Endothelial cell of umbilical vein (primary cell): ENCODE measurements around the gene CBX4.

Experiments used
- CTCF ChIP-seq, 2 donors: IDR thresholded peaks; 1 replicate in 1 of 2; 2 replicates in 1 of 2; pipeline ENCODE4 v1.5.1; 2011; ENCODE audit warnings: low read length in 2 of 2, mild to moderate bottlenecking in 2 of 2, moderate library complexity in 2 of 2, control low read depth in 1 of 2, inconsistent platforms in 1 of 2, low read depth in 1 of 2; ENCODE audit not compliant: insufficient read depth in 1 of 2; ENCODE audit errors: extremely low read depth in 1 of 2
- EZH2 ChIP-seq: IDR thresholded peaks from 2 replicates; pipeline ENCODE4 v1.6.1; 2012; ENCODE audit warnings: borderline replicate concordance, low read depth, mild to moderate bottlenecking, moderate library complexity, low read length, inconsistent platforms; ENCODE audit not compliant: severe bottlenecking
- GATA2 ChIP-seq: IDR thresholded peaks from 2 replicates; pipeline ENCODE4 v1.7.0; 2011; ENCODE audit warnings: low read depth, mild to moderate bottlenecking, moderate library complexity, mixed read lengths, low read length; ENCODE audit not compliant: insufficient read length, insufficient read depth
- JUN ChIP-seq: IDR thresholded peaks from 2 replicates; pipeline ENCODE4 v1.6.1; 2011; ENCODE audit warnings: borderline replicate concordance, low read depth; ENCODE audit not compliant: insufficient read length, insufficient read depth
- MAX ChIP-seq: IDR thresholded peaks from 2 replicates; pipeline ENCODE4 v1.6.1; 2011; ENCODE audit not compliant: insufficient read depth, insufficient read length
- MYC ChIP-seq: IDR thresholded peaks from one replicate; pipeline ENCODE4 v1.6.1; 2011; ENCODE audit warnings: mild to moderate bottlenecking, low read depth, low read length
- POLR2A ChIP-seq: IDR thresholded peaks from 2 replicates; pipeline ENCODE4 v1.6.1; 2012; ENCODE audit warnings: low read depth, mild to moderate bottlenecking, control low read depth, low read length
- POLR2AphosphoS5 ChIP-seq: IDR thresholded peaks from 2 replicates; pipeline ENCODE4 v1.6.1; 2012; ENCODE audit warnings: low read depth, mild to moderate bottlenecking, control low read depth, low read length, moderate library complexity; ENCODE audit not compliant: insufficient read depth

- TF ChIP-seq POLR2A, result no peak
- TF ChIP-seq CTCF (IDR thresholded peaks at IDR 0.05; ENCODE audit: extremely low read depth in 1 of 2, insufficient read depth in 1 of 2, low read depth in 1 of 2, low read length in 2 of 2), result no peak
- no peak for TF ChIP-seq MAX
- TF ChIP-seq EZH2, result no peak
- no peak for TF ChIP-seq JUN
- no peak for TF ChIP-seq POLR2AphosphoS5
- TF ChIP-seq GATA2, result no peak
- TF ChIP-seq MYC, result no peak
These were observed 37.1 kb downstream of the CBX4 start for GRCh38 chr17:79802039-79802735.
